HG03025 (cell line): ENCODE results near the gene TOB1.
"Not testable (repeated sequence)": the region's sequence is repeated elsewhere in the genome, so short reads cannot be mapped to it uniquely, and the experiment has no call there.

Source experiments
- ATAC-seq: cut with Tn5 transposase; IDR thresholded peaks from one replicate; pipeline ENCODE4 v1.9.1; 2021; ENCODE audit warnings: mild to moderate bottlenecking, moderate library complexity; ENCODE audit not compliant: unreplicated experiment, low FRiP score

Gene TOB1

GRCh38 chr17:50898369-50899004 lies 32.3 kb upstream of the TOB1 start:
- ATAC-seq: no peak

- not testable (repeated sequence) for ATAC-seq
Measured at GRCh38 chr17:50894513-50894912, 28.4 kb upstream of the TOB1 start.

- ATAC-seq: no peak
Measured at GRCh38 chr17:50893183-50893993, 27.2 kb upstream of the TOB1 start.

- no peak for ATAC-seq
Measured at GRCh38 chr17:50892101-50892776, 26.1 kb upstream of the TOB1 start.

- no peak for ATAC-seq
Measured at GRCh38 chr17:50891577-50891989, 25.4 kb upstream of the TOB1 start.

GRCh38 chr17:50890675-50891516 lies 24.7 kb upstream of the TOB1 start:
- no peak for ATAC-seq

GRCh38 chr17:50889528-50890118 lies 23.5 kb upstream of the TOB1 start:
- ATAC-seq: no peak

GRCh38 chr17:50887705-50888245 lies 21.6 kb upstream of the TOB1 start:
- no peak for ATAC-seq

GRCh38 chr17:50884439-50885311 lies 18.5 kb upstream of the TOB1 start:
- ATAC-seq: no peak

GRCh38 chr17:50883850-50884438 lies 17.8 kb upstream of the TOB1 start:
- ATAC-seq: no peak

- ATAC-seq: no peak
Measured at GRCh38 chr17:50882851-50883250, 16.7 kb upstream of the TOB1 start.

GRCh38 chr17:50881182-50881581 lies 15.0 kb upstream of the TOB1 start:
- ATAC-seq: no peak

GRCh38 chr17:50879086-50879485 lies 12.9 kb upstream of the TOB1 start:
- no peak for ATAC-seq

GRCh38 chr17:50877838-50878237 lies 11.7 kb upstream of the TOB1 start:
- ATAC-seq: no peak

GRCh38 chr17:50877042-50877441 lies 10.9 kb upstream of the TOB1 start:
- ATAC-seq: not testable (repeated sequence)

- ATAC-seq: no peak
Measured at GRCh38 chr17:50875074-50875473, 8.9 kb upstream of the TOB1 start.

- ATAC-seq: no peak
Measured at GRCh38 chr17:50872710-50873424, 6.7 kb upstream of the TOB1 start.

- no peak for ATAC-seq
Measured at GRCh38 chr17:50871898-50872297, 5.7 kb upstream of the TOB1 start.
